Ishikawa (cell line): Measurements from ENCODE around the gene TMEM254.

Experiments used
- EP300 ChIP-seq: IDR thresholded peaks from 2 replicates; pipeline ENCODE4 v1.6.1; 2012; ENCODE audit warnings: borderline replicate concordance
- TF ChIP-seq, protein P1 (sequence below): IDR thresholded peaks from 2 replicates; pipeline ENCODE4 v1.6.1; 2012; ENCODE audit warnings: low read depth, mild to moderate bottlenecking

DNA sequence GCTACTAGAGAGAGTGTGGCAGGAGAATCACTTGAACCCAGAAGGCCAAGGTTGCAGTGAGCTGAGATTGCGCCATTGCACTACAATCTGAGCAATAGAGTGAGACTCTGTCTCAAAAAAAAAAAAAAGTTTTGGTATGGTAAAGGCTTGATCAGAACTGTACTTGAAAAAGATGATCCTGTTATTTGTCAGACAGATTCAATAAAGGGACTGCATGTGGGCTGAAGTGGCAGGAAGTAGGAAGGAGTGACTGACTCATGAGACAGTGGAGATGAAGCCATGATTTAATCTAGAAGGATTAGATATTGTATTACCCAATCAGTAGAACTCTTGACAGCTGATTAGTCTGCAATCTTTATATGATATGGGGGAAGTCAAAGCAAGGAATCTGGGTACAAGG lies 2.7 kb upstream of the TMEM254 start:
- TF ChIP-seq EP300: no peak
- TF ChIP-seq, protein P1, sequence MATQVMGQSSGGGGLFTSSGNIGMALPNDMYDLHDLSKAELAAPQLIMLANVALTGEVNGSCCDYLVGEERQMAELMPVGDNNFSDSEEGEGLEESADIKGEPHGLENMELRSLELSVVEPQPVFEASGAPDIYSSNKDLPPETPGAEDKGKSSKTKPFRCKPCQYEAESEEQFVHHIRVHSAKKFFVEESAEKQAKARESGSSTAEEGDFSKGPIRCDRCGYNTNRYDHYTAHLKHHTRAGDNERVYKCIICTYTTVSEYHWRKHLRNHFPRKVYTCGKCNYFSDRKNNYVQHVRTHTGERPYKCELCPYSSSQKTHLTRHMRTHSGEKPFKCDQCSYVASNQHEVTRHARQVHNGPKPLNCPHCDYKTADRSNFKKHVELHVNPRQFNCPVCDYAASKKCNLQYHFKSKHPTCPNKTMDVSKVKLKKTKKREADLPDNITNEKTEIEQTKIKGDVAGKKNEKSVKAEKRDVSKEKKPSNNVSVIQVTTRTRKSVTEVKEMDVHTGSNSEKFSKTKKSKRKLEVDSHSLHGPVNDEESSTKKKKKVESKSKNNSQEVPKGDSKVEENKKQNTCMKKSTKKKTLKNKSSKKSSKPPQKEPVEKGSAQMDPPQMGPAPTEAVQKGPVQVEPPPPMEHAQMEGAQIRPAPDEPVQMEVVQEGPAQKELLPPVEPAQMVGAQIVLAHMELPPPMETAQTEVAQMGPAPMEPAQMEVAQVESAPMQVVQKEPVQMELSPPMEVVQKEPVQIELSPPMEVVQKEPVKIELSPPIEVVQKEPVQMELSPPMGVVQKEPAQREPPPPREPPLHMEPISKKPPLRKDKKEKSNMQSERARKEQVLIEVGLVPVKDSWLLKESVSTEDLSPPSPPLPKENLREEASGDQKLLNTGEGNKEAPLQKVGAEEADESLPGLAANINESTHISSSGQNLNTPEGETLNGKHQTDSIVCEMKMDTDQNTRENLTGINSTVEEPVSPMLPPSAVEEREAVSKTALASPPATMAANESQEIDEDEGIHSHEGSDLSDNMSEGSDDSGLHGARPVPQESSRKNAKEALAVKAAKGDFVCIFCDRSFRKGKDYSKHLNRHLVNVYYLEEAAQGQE: no peak
